GM23338 (cell line): ENCODE results near the gene CCDC92. TPM values are rescaled to one million over a fixed set of nuclear protein-coding genes. Genes with fewer than 3 reads are reported as not detected.

Source experiments
- ATAC-seq: fragments of 200-7000 bp; cut with Tn5 transposase; 3 replicates; pipeline ENCODE4 v1.9.1; 2020
- DNase-seq: peaks from one replicate; pipeline ENCODE4 v3.0.0-alpha.2; 2015; ENCODE audit warnings: low spot score
- H2AFZ ChIP-seq: fragments of 200-600 bp; sonication (generic); 2 replicates; pipeline ENCODE4 v1.8.0; 2016; ENCODE audit warnings: antibody characterized with exemption, mild to moderate bottlenecking, moderate library complexity
- H3F3A ChIP-seq: fragments of 200-600 bp; sonication (generic); replicated peaks from 2 replicates; pipeline ENCODE4 v1.8.0; 2017; ENCODE audit warnings: antibody characterized with exemption, mixed run types, low read depth
- H3K27ac ChIP-seq: fragments of 200-600 bp; sonication (generic); 2 replicates; pipeline ENCODE4 v1.6.1; 2016; ENCODE audit warnings: low read depth
- H3K27me3 ChIP-seq: fragments of 200-600 bp; sonication (generic); 2 replicates; pipeline ENCODE4 v1.8.0; 2016; ENCODE audit warnings: mild to moderate bottlenecking, mixed run types, moderate library complexity; ENCODE audit not compliant: insufficient read depth
- H3K36me3 ChIP-seq: fragments of 200-600 bp; sonication (generic); 2 replicates; pipeline ENCODE4 v1.8.0; 2016; ENCODE audit warnings: mild to moderate bottlenecking; ENCODE audit not compliant: insufficient read depth
- H3K4me1 ChIP-seq: fragments of 200-600 bp; sonication (generic); 2 replicates; pipeline ENCODE4 v1.8.0; 2016; ENCODE audit warnings: mild to moderate bottlenecking, moderate library complexity; ENCODE audit not compliant: insufficient read depth
- H3K4me2 ChIP-seq: fragments of 200-600 bp; sonication (generic); 2 replicates; pipeline ENCODE4 v1.7.1; 2017; ENCODE audit warnings: mixed run types
- H3K4me3 ChIP-seq: fragments of 200-600 bp; sonication (generic); 2 replicates; pipeline ENCODE4 v1.6.1; 2016; ENCODE audit warnings: mixed run types
- H3K79me2 ChIP-seq: fragments of 200-600 bp; sonication (generic); replicated peaks from 2 replicates; pipeline ENCODE4 v1.8.0; 2017; ENCODE audit warnings: mild to moderate bottlenecking; ENCODE audit not compliant: insufficient read depth
- H3K9me2 ChIP-seq: fragments of 200-600 bp; sonication (generic); 2 replicates; pipeline ENCODE4 v1.8.0; 2017; ENCODE audit not compliant: insufficient read depth
- H4K20me1 ChIP-seq: fragments of 200-600 bp; sonication (generic); replicated peaks from 2 replicates; pipeline ENCODE4 v1.8.0; 2017; ENCODE audit warnings: mild to moderate bottlenecking; ENCODE audit not compliant: insufficient read depth
- H3K27ac Mint-ChIP-seq: 2 replicates; pipeline ENCODE4 v1.8.0; 2020; ENCODE audit warnings: inconsistent platforms, mild to moderate bottlenecking, moderate library complexity, mixed read lengths
- H3K27me3 Mint-ChIP-seq: 3 replicates; pipeline ENCODE4 v1.8.0; 2022; ENCODE audit warnings: low read depth, mild to moderate bottlenecking, moderate library complexity, mixed read lengths, inconsistent platforms; ENCODE audit not compliant: insufficient read depth, poor library complexity
- H3K36me3 Mint-ChIP-seq: 3 replicates; pipeline ENCODE4 v1.8.0; 2021; ENCODE audit warnings: low read depth, mild to moderate bottlenecking, inconsistent platforms, moderate library complexity, mixed read lengths
- H3K4me1 Mint-ChIP-seq: 3 replicates; pipeline ENCODE4 v1.8.0; 2020; ENCODE audit warnings: mild to moderate bottlenecking, inconsistent platforms, mixed read lengths
- H3K4me3 Mint-ChIP-seq: 3 replicates; pipeline ENCODE4 v1.8.0; 2021; ENCODE audit warnings: moderate library complexity, mild to moderate bottlenecking, inconsistent platforms, mixed read lengths
- H3K9me3 Mint-ChIP-seq: 3 replicates; pipeline ENCODE4 v1.8.0; 2020; ENCODE audit warnings: moderate library complexity, mild to moderate bottlenecking, inconsistent platforms, mixed read lengths
- CREB1 ChIP-seq: fragments of 250-450 bp; sonication (Bioruptor Pico); IDR thresholded peaks from 2 replicates; pipeline ENCODE4 v1.5.0; 2020; ENCODE audit warnings: low read depth, mild to moderate bottlenecking, moderate library complexity
- EZH2 ChIP-seq: fragments of 200-600 bp; sonication (generic); IDR thresholded peaks from one replicate; pipeline ENCODE4 v1.8.0; 2017; ENCODE audit warnings: antibody characterized with exemption, mild to moderate bottlenecking, low read depth; ENCODE audit not compliant: unreplicated experiment
- EZH2phosphoT487 ChIP-seq: fragments of 200-600 bp; sonication (generic); IDR thresholded peaks from one replicate; pipeline ENCODE4 v1.8.1; 2018; ENCODE audit warnings: antibody characterized with exemption; ENCODE audit not compliant: unreplicated experiment
- JUNB ChIP-seq: IDR thresholded peaks from one replicate; pipeline ENCODE4 v1.6.1; 2016; ENCODE audit warnings: antibody characterized with exemption; ENCODE audit not compliant: unreplicated experiment
- NANOG ChIP-seq: IDR thresholded peaks from 2 replicates; pipeline ENCODE4 v1.6.1; 2016; ENCODE audit warnings: antibody characterized with exemption, borderline replicate concordance
- POLR2AphosphoS5 ChIP-seq: IDR thresholded peaks from 2 replicates; pipeline ENCODE4 v1.6.1; 2016; ENCODE audit warnings: antibody characterized with exemption, low read depth
- STAT1 ChIP-seq: IDR thresholded peaks from one replicate; pipeline ENCODE4 v1.6.1; 2016; ENCODE audit warnings: antibody characterized with exemption; ENCODE audit not compliant: unreplicated experiment
- ZNF114 ChIP-seq: fragments of 250-450 bp; sonication (Bioruptor Pico); IDR thresholded peaks from 2 replicates; pipeline ENCODE4 v1.5.0; 2020; ENCODE audit warnings: mild to moderate bottlenecking, moderate library complexity
- polyA plus RNA-seq: library from polyadenylated mRNA; unstranded; fragments of >200 nt; fragmentation: Nextera tagmentation; extraction: Ambion mirVana; gene quantifications from 2 replicates; pipeline ENCODE4 v1.2.1, GENCODE V29; 2016
- total RNA-seq: library from RNA; depleted of rRNA; stranded (reverse); fragments of >200 nt; shearing (Covaris generic); gene quantifications from 2 replicates; pipeline ENCODE4 v1.2.3, GENCODE V29; 2014
- TF ChIP-seq, protein P1 (sequence below), 2 experiments: fragments of 200-600 bp in 1 of 2; sonication (generic) in 1 of 2; conservative IDR thresholded peaks; 2 replicates each; pipeline versions ENCODE4 v1.5.1 to v1.6.1; 2016 to 2017; ENCODE audit warnings: antibody characterized with exemption in 2 of 2, low read depth in 2 of 2, mild to moderate bottlenecking in 2 of 2, moderate library complexity in 1 of 2
- TF ChIP-seq, protein P2 (sequence below): IDR thresholded peaks from one replicate; pipeline ENCODE4 v1.6.1; 2018; ENCODE audit warnings: antibody characterized with exemption; ENCODE audit not compliant: unreplicated experiment
- TF ChIP-seq, protein P3 (sequence below): IDR thresholded peaks from 2 replicates; pipeline ENCODE4 v1.6.1; 2016; ENCODE audit warnings: antibody characterized with exemption
- TF ChIP-seq, protein P4 (sequence below): fragments of 250-450 bp; sonication (Bioruptor Pico); IDR thresholded peaks from 2 replicates; pipeline ENCODE4 v1.5.0; 2020; ENCODE audit warnings: mild to moderate bottlenecking, moderate library complexity

Gene CCDC92
- total and polyA plus RNA-seq, 2 experiments from 2014 or later: 0.08 to 0.31 TPM

DNA sequence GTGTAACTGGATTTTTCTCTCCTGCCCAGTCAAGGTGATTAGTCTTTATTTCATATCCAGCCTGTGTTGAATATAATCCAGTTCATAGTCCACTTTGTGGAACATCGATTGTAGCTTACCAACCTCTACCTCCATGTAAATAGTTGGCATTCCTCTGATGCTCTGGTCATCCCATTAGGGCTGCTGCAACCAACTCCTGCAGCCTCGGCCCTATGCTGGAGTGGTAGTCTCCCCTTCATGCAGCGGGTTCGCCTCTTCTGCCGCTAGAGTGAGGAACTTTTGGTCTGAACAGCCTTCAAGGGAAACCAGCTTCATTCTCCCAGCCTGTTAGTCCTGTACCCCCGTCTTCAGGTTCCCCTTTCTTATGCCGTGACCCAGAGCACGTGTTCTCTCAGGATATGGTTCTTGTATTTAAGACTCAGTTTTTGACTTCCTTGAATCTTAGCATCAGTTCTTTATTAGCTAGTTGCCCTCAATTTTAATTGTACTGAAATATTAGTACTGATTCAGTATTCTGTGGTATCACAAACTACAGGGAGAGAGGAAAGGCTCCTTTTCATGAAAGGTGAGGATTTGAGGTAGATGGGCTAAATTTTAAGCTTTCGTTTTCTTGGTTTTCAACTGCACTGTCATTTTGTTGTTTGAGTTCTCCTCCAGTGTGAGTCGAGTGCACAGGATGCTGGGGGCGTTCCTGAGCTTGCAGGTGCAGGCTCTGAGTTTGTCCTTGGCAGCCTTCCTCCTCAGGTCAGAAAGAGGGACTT, 33.6 kb upstream of the CCDC92 start:
- ATAC-seq: no peak
- Histone ChIP-seq H3K27ac (no peak overlapping the region), H3K79me2 (no peaks in the 10 kb centered on the region), H3K4me2 (no peak overlapping the region), H3K27me3 (no peaks in the 10 kb centered on the region), H4K20me1 (peaks cover 8% of the 10 kb centered on the region; the same call in 1 of the 2 replicates), H3K4me3 (no peak overlapping the region), H3K9me2 (no peaks in the 10 kb centered on the region), H2AFZ (no peak overlapping the region), H3F3A (no peaks in the 10 kb centered on the region), H3K36me3 (no peaks in the 10 kb centered on the region; the same call in 1 of the 2 replicates), H3K4me1 (no peaks in the 10 kb centered on the region; the same call in 1 of the 2 replicates)
- DNase-seq: no peak
- no peak overlapping the region for H3K27ac Mint-ChIP-seq
- peaks cover 3% of the 10 kb centered on the region for H3K27me3 Mint-ChIP-seq
- TF ChIP-seq CREB1 (CRISPR knock-in tag) (no peak), JUNB (no peak), ZNF114 (CRISPR knock-in tag) (no peak), EZH2 (no peak), STAT1 (no peak), EZH2phosphoT487 (no peak), NANOG (no peak), POLR2AphosphoS5 (no peak)
- TF ChIP-seq, protein P1, sequence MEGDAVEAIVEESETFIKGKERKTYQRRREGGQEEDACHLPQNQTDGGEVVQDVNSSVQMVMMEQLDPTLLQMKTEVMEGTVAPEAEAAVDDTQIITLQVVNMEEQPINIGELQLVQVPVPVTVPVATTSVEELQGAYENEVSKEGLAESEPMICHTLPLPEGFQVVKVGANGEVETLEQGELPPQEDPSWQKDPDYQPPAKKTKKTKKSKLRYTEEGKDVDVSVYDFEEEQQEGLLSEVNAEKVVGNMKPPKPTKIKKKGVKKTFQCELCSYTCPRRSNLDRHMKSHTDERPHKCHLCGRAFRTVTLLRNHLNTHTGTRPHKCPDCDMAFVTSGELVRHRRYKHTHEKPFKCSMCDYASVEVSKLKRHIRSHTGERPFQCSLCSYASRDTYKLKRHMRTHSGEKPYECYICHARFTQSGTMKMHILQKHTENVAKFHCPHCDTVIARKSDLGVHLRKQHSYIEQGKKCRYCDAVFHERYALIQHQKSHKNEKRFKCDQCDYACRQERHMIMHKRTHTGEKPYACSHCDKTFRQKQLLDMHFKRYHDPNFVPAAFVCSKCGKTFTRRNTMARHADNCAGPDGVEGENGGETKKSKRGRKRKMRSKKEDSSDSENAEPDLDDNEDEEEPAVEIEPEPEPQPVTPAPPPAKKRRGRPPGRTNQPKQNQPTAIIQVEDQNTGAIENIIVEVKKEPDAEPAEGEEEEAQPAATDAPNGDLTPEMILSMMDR (conservative IDR thresholded peaks at IDR 0.05; ENCODE audit: low read depth in 2 of 2): no peak
- TF ChIP-seq, protein P2, sequence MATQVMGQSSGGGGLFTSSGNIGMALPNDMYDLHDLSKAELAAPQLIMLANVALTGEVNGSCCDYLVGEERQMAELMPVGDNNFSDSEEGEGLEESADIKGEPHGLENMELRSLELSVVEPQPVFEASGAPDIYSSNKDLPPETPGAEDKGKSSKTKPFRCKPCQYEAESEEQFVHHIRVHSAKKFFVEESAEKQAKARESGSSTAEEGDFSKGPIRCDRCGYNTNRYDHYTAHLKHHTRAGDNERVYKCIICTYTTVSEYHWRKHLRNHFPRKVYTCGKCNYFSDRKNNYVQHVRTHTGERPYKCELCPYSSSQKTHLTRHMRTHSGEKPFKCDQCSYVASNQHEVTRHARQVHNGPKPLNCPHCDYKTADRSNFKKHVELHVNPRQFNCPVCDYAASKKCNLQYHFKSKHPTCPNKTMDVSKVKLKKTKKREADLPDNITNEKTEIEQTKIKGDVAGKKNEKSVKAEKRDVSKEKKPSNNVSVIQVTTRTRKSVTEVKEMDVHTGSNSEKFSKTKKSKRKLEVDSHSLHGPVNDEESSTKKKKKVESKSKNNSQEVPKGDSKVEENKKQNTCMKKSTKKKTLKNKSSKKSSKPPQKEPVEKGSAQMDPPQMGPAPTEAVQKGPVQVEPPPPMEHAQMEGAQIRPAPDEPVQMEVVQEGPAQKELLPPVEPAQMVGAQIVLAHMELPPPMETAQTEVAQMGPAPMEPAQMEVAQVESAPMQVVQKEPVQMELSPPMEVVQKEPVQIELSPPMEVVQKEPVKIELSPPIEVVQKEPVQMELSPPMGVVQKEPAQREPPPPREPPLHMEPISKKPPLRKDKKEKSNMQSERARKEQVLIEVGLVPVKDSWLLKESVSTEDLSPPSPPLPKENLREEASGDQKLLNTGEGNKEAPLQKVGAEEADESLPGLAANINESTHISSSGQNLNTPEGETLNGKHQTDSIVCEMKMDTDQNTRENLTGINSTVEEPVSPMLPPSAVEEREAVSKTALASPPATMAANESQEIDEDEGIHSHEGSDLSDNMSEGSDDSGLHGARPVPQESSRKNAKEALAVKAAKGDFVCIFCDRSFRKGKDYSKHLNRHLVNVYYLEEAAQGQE: no peak
- TF ChIP-seq, protein P3, sequence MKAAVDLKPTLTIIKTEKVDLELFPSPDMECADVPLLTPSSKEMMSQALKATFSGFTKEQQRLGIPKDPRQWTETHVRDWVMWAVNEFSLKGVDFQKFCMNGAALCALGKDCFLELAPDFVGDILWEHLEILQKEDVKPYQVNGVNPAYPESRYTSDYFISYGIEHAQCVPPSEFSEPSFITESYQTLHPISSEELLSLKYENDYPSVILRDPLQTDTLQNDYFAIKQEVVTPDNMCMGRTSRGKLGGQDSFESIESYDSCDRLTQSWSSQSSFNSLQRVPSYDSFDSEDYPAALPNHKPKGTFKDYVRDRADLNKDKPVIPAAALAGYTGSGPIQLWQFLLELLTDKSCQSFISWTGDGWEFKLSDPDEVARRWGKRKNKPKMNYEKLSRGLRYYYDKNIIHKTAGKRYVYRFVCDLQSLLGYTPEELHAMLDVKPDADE: no peak
- TF ChIP-seq, protein P4, sequence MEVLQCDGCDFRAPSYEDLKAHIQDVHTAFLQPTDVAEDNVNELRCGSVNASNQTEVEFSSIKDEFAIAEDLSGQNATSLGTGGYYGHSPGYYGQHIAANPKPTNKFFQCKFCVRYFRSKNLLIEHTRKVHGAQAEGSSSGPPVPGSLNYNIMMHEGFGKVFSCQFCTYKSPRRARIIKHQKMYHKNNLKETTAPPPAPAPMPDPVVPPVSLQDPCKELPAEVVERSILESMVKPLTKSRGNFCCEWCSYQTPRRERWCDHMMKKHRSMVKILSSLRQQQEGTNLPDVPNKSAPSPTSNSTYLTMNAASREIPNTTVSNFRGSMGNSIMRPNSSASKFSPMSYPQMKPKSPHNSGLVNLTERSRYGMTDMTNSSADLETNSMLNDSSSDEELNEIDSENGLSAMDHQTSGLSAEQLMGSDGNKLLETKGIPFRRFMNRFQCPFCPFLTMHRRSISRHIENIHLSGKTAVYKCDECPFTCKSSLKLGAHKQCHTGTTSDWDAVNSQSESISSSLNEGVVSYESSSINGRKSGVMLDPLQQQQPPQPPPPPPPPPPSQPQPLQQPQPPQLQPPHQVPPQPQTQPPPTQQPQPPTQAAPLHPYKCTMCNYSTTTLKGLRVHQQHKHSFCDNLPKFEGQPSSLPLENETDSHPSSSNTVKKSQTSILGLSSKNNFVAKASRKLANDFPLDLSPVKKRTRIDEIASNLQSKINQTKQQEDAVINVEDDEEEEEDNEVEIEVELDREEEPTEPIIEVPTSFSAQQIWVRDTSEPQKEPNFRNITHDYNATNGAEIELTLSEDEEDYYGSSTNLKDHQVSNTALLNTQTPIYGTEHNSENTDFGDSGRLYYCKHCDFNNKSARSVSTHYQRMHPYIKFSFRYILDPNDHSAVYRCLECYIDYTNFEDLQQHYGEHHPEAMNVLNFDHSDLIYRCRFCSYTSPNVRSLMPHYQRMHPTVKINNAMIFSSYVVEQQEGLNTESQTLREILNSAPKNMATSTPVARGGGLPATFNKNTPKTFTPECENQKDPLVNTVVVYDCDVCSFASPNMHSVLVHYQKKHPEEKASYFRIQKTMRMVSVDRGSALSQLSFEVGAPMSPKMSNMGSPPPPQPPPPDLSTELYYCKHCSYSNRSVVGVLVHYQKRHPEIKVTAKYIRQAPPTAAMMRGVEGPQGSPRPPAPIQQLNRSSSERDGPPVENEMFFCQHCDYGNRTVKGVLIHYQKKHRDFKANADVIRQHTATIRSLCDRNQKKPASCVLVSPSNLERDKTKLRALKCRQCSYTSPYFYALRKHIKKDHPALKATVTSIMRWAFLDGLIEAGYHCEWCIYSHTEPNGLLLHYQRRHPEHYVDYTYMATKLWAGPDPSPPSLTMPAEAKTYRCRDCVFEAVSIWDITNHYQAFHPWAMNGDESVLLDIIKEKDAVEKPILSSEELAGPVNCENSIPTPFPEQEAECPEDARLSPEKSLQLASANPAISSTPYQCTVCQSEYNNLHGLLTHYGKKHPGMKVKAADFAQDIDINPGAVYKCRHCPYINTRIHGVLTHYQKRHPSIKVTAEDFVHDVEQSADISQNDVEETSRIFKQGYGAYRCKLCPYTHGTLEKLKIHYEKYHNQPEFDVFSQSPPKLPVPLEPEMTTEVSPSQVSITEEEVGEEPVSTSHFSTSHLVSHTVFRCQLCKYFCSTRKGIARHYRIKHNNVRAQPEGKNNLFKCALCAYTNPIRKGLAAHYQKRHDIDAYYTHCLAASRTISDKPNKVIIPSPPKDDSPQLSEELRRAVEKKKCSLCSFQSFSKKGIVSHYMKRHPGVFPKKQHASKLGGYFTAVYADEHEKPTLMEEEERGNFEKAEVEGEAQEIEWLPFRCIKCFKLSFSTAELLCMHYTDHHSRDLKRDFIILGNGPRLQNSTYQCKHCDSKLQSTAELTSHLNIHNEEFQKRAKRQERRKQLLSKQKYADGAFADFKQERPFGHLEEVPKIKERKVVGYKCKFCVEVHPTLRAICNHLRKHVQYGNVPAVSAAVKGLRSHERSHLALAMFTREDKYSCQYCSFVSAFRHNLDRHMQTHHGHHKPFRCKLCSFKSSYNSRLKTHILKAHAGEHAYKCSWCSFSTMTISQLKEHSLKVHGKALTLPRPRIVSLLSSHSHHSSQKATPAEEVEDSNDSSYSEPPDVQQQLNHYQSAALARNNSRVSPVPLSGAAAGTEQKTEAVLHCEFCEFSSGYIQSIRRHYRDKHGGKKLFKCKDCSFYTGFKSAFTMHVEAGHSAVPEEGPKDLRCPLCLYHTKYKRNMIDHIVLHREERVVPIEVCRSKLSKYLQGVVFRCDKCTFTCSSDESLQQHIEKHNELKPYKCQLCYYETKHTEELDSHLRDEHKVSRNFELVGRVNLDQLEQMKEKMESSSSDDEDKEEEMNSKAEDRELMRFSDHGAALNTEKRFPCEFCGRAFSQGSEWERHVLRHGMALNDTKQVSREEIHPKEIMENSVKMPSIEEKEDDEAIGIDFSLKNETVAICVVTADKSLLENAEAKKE (CRISPR knock-in tag): no peak
- H3K4me1 Mint-ChIP-seq: peaks cover 20% of the 10 kb centered on the region
- H3K9me3 Mint-ChIP-seq: no peaks in the 10 kb centered on the region
- H3K4me3 Mint-ChIP-seq: no peak overlapping the region
- peaks cover 8% of the 10 kb centered on the region; the same call in 2 of the 3 replicates for H3K36me3 Mint-ChIP-seq
